BE2C (cell line): ENCODE measurements around the gene TMCC2. TPM values are rescaled to one million over a fixed set of nuclear protein-coding genes. Genes with fewer than 3 reads are reported as not detected.
A peak's percentile ranks its signal among the peaks of the same experiment; 100 is the strongest.
"Not testable (repeated sequence)": the region's sequence is repeated elsewhere in the genome, so short reads cannot be mapped to it uniquely, and the experiment has no call there.

Experiments used
- DNase-seq: peaks from one replicate; pipeline ENCODE4 v3.0.0-alpha.2; 2020
- H3K27me3 ChIP-seq: fragments of 250-450 bp; sonication (Bioruptor Pico); 2 replicates; pipeline ENCODE4 v1.5.1; 2020; ENCODE audit warnings: mild to moderate bottlenecking
- H3K36me3 ChIP-seq: fragments of 250-450 bp; sonication (Bioruptor Pico); 2 replicates; pipeline ENCODE4 v1.5.1; 2020; ENCODE audit warnings: mild to moderate bottlenecking
- H3K4me1 ChIP-seq: fragments of 250-450 bp; sonication (Bioruptor Pico); 2 replicates; pipeline ENCODE4 v1.5.1; 2020
- H3K4me3 ChIP-seq: 2 replicates; pipeline ENCODE4 v1.5.1; 2011; ENCODE audit warnings: low read depth, low read length
- H3K9me3 ChIP-seq: fragments of 250-450 bp; sonication (Bioruptor Pico); 2 replicates; pipeline ENCODE4 v1.5.1; 2020
- polyA plus RNA-seq: library from polyadenylated mRNA; unstranded; fragments of >200 nt; gene quantifications from one replicate; pipeline ENCODE4 v1.2.1, GENCODE V29; 2012; ENCODE audit warnings: low read depth, missing spikeins; ENCODE audit not compliant: insufficient read length, insufficient read depth
- TF ChIP-seq, protein P1 (sequence below): IDR thresholded peaks from 2 replicates; pipeline ENCODE4 v1.5.1; 2012; ENCODE audit warnings: mild to moderate bottlenecking, low read depth, low read length

TMCC2 gene, protein sequence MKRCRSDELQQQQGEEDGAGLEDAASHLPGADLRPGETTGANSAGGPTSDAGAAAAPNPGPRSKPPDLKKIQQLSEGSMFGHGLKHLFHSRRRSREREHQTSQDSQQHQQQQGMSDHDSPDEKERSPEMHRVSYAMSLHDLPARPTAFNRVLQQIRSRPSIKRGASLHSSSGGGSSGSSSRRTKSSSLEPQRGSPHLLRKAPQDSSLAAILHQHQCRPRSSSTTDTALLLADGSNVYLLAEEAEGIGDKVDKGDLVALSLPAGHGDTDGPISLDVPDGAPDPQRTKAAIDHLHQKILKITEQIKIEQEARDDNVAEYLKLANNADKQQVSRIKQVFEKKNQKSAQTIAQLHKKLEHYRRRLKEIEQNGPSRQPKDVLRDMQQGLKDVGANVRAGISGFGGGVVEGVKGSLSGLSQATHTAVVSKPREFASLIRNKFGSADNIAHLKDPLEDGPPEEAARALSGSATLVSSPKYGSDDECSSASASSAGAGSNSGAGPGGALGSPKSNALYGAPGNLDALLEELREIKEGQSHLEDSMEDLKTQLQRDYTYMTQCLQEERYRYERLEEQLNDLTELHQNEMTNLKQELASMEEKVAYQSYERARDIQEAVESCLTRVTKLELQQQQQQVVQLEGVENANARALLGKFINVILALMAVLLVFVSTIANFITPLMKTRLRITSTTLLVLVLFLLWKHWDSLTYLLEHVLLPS
- 48.8 TPM for polyA plus RNA-seq

DNA sequence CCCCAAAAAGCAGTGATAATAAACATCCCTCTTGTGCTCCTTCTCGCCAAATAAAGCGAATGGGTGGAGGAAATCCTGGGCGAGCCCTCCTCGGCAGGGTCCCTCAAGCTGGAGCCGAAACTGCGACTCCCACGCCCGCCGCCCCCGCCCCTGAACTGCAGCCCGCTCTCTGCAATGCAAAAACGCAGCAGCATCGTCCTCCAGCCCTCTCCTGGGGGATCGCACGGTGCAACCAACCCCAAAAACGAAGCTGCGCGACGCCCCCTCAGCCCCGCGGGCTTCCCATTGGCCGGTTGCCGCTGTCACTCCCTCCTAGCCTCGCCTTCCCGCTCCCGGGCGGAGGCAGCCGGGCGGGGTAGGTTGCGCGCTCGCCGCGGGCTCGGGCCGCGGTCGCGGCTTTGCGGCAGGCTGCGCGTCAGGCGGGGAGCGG lies at the start of gene TMCC2:
TSS of gene TMCC2 (plus strand) at position 363 of the 430 bp plus-strand sequence. CDS start 619 bp downstream, outside the sequence.
- H3K4me1 ChIP-seq: peaks cover 3% of the 10 kb centered on the region; the same call in 1 of the 2 replicates
- peak within 1 kb of the TSS; percentile 74 for H3K4me3 ChIP-seq
- no peaks in the 10 kb centered on the region for H3K9me3 ChIP-seq
- peak; percentile 96 for DNase-seq
- no peaks in the 10 kb centered on the region for H3K36me3 ChIP-seq
- H3K27me3 ChIP-seq: no peaks in the 10 kb centered on the region
- TF ChIP-seq, protein P1, sequence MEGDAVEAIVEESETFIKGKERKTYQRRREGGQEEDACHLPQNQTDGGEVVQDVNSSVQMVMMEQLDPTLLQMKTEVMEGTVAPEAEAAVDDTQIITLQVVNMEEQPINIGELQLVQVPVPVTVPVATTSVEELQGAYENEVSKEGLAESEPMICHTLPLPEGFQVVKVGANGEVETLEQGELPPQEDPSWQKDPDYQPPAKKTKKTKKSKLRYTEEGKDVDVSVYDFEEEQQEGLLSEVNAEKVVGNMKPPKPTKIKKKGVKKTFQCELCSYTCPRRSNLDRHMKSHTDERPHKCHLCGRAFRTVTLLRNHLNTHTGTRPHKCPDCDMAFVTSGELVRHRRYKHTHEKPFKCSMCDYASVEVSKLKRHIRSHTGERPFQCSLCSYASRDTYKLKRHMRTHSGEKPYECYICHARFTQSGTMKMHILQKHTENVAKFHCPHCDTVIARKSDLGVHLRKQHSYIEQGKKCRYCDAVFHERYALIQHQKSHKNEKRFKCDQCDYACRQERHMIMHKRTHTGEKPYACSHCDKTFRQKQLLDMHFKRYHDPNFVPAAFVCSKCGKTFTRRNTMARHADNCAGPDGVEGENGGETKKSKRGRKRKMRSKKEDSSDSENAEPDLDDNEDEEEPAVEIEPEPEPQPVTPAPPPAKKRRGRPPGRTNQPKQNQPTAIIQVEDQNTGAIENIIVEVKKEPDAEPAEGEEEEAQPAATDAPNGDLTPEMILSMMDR: no peak

DNA sequence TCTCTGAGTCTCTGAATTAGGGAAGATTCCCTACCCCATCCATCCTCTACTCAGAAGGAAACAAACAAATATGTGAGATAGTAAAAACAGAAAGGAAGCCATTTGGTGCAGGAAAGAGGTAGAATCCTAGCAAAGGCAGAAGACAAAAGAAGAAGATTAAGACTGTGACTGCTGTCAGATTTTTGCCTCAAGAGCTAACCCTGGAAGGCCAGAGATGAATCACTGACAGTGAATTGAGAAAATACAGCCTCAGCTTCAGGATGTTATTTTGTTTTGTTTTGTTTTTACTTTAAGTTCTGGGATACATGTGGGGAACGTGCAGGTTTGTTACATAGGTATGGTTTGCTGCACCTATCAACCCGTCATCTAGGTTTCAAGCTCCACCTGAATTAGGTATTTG lies 47.9 kb upstream of the TMCC2 start:
- Histone ChIP-seq H3K36me3 (no peaks in the 10 kb centered on the region), H3K4me3 (no peak overlapping the region), H3K4me1 (peaks cover 10% of the 10 kb centered on the region), H3K9me3 (no peaks in the 10 kb centered on the region), H3K27me3 (no peaks in the 10 kb centered on the region)
- no peak for DNase-seq
- TF ChIP-seq, protein P1: no peak

DNA sequence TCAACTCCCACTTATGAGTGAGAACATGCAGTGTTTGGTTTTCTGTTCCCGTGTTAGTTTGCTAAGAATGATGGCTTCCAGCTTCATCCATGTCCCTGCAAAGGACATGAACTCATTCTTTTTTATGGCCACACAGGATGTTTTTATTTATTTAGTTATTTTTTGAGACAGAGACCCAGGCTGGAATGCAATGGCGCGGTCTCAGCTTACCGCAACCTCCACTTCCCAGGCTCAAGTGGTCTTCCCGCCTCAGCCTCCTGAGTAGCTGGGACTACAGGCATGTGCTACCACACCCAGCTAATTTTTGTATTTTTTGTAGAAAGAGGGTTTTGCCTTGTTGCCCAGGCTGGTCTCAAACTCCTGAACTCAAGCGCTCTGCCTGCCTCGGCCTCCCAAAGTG lies 47.4 kb upstream of the TMCC2 start:
- DNase-seq, H3K36me3 ChIP-seq, H3K9me3 ChIP-seq, H3K4me3 ChIP-seq, H3K27me3 ChIP-seq, H3K4me1 ChIP-seq: not testable (repeated sequence)

DNA sequence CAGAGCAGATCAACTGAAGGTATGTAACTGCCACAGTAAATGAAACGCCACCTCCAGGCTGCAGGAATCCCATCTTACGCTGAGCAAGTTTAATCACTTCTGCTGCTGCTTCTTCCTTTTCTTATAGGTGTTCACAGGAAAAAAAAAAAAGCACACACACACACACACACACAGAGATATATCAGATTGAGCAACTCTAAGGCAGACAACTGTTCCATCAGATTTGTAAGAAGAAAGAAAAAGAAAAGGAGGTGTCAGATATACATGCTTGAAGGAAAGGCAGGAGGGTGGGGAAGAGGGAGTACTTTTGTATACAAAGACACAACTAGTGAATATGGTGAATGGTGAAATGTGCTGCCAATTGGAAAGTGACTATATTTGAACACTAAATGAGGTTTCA lies 44.8 kb upstream of the TMCC2 start:
- no peaks in the 10 kb centered on the region for H3K4me1 ChIP-seq
- TF ChIP-seq, protein P1: no peak
- H3K9me3 ChIP-seq: no peaks in the 10 kb centered on the region
- H3K36me3 ChIP-seq: peaks cover 6% of the 10 kb centered on the region; the same call in 1 of the 2 replicates
- no peaks in the 10 kb centered on the region for H3K27me3 ChIP-seq
- no peak overlapping the region for H3K4me3 ChIP-seq
- DNase-seq: no peak

DNA sequence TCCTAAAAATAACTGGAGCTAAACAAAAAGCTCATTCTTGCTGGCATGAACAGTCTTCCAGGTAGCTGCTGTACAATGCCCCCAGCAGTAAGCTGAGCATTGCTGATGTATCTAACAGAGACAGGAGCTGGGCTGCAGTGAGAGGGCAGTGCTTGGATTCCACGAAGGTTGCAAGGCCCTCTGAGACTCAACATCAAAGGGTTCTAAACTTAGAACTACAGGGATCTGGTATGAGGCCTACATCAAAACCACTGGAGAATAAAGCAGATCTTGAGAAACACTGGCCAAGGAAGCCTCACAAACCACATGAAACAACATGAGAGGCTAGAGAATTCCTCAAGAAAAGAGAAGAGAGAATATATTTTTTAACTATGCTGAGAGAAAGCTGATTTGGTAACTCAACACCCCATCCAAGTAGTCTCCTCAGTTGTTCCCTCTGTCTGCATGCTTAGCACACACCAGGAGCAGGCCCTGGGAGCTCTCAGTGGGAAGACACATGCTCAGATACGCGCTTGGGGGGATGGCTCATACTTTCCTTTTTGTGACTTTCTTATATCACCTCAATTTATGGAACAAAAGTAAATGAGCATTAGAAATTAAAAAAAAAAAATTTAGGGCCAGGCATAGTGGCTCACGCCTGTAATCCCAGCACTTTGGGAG lies 43.9 kb upstream of the TMCC2 start:
- Histone ChIP-seq H3K36me3 (peaks cover 6% of the 10 kb centered on the region; the same call in 1 of the 2 replicates), H3K9me3 (no peaks in the 10 kb centered on the region), H3K4me1 (no peaks in the 10 kb centered on the region), H3K27me3 (no peaks in the 10 kb centered on the region), H3K4me3 (no peak overlapping the region)
- no peak for DNase-seq
- TF ChIP-seq, protein P1: no peak

DNA sequence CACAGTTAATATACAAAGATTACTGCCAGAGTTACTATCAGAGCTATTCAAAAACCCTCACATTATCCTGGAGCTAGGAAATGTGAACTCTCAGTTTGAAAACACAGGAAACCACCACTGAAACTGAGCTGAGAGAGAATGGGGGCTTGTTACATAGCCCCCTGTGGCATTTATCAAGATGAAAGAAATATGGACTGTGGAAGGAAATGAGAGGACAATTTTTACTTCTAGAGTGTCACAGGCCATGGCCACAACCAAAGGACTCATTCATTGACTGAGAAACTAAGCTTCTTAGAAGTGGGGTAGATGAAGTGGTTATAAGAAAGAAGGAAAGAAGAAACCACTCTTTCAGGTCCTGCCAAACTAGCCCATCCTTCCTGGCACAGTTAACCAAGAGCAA lies 41.6 kb upstream of the TMCC2 start:
- no peaks in the 10 kb centered on the region for H3K27me3 ChIP-seq
- DNase-seq: no peak
- TF ChIP-seq, protein P1: no peak

More for the DNA sequence above, 41.6 kb upstream of the TMCC2 start:
- Histone ChIP-seq H3K4me3 (no peak overlapping the region), H3K9me3 (no peaks in the 10 kb centered on the region), H3K4me1 (peaks cover 3% of the 10 kb centered on the region), H3K36me3 (peaks cover 6% of the 10 kb centered on the region; the same call in 1 of the 2 replicates)
